ENCODE measurements around the gene SHMT2.
"Not testable (repeated sequence)": the region's sequence is repeated elsewhere in the genome, so short reads cannot be mapped to it uniquely, and the experiment has no call there.

Gene SHMT2

DNA sequence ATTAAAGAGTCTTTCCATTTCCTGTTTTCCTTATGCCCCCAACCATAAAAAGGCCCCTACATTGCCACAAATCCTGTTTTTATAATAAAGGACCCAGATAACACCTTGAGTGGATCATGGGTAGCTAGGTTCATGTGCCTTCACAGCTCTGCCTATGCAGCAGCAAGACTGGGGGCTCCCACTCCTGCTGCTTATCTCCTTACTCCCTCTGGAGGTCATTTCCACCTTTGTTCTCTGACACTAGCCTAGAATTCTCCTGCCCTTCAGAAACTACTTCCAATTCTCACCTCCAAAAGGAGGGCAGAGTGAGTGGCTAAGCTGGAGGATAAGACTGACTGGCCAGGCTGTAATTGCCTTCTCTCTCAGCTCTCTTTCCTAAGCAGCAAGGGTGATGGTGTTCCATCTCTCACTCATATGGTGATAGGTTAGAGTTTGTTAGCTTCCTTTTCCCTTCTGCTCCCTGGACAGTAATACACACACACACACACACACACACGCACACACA lies 41.5 kb downstream of the SHMT2 start:
- no peak for DNase-seq

DNA sequence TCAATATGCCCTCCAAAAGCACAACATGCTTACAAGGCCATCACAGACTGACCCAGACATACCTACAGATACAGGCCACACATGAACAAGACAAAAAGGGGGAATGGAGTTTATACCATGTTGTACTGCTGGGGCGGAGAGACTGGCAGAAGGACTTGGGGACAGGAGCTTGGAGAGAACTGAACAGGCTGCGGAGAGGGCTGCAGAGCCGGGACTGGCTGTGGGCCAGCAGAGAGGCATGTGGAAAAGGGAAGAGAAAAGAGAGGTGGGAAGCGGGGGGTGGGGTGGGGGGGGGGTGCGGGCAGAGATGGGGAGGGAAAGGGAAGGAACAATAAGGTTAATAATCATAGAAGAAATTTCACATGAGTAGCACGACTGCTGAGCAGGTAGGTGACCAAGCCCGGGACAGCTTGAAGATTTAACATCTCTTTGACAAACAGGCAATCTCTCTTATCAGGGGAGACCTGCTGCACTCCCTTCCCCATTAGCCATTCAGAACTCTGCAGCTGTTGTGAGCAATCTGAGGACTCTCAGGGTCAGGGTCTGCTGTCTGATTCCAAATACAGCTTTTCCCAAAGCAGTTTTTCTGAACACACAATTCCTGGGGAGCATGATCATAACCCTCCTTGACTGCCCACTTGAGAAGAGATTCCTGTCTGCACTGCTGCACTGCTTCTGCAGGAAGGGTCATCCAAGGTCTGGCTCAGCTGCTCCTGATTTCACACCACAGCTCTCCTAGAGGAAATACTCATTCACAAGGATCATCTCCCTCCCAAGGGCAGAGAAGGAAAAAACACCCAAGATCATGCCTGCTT lies 43.0 kb downstream of the SHMT2 start:
- peak; percentile 37 for DNase-seq

DNA sequence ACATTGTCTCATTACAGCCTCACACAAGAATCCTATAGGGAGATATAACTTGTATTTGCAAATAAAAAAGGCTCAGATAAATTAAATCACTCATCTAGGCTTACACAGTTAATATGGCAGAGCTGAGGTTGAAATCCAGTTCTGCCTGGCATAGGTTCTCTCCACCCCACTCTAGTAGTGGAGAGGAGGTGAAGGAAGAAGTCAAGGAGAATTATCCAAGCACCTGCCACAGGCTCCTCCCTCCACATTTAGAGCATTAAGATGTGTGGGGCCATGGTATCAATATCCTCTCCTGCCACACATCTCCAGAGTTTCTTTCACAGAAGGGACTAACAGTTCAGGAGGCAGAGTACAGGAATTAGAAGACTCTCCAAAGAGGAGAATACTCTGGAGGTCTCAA lies 44.0 kb downstream of the SHMT2 start:
- DNase-seq: no peak

DNA sequence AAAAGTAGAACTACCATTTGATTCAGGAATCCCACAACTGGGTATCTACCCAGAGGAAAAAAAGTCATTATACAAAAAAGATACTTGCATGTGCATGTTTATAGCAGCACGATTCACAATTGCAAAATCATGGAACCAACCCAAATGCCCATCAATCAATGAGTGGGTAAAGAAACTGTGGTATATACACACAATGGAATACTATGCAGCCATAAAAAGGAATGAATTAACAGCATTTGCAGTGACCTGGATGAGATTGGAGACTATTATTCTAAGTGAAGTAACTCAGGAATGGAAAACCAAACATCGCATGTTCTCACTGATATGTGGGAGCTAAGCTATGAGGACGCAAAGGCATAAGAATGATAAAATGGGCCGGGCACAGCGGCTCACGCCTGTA lies 46.7 kb downstream of the SHMT2 start:
- not testable (repeated sequence) for DNase-seq

DNA sequence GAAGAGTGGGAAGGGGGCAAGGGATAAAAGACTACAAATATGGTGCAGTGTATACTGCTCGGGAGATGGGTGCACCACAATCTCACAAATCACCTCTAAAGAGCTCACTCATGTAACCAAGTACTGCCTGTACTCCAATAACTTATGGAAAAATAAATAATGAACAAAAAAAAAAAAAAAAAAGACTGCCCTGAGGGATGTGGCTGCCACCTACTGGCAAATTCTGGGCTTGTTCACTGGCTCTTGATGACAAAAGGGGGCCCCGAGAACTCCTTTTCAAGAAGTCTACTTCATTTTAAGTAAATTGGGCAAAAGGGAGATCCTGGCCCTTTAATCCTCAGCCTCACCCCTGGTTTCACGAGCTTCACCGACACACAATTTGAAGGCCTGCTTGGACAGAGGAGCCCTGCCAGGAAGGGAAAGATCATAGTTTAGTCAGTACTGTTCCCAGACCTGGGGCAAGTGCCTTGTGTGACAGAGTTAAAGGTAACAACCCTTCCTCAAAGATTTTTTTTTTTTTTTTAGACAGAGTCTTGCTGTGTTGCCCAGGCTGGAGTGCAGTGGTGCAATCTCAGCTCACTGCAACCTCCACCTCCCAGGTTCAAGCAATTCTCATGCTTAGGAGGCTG lies 47.5 kb downstream of the SHMT2 start:
- peak; percentile 21 for DNase-seq

DNA sequence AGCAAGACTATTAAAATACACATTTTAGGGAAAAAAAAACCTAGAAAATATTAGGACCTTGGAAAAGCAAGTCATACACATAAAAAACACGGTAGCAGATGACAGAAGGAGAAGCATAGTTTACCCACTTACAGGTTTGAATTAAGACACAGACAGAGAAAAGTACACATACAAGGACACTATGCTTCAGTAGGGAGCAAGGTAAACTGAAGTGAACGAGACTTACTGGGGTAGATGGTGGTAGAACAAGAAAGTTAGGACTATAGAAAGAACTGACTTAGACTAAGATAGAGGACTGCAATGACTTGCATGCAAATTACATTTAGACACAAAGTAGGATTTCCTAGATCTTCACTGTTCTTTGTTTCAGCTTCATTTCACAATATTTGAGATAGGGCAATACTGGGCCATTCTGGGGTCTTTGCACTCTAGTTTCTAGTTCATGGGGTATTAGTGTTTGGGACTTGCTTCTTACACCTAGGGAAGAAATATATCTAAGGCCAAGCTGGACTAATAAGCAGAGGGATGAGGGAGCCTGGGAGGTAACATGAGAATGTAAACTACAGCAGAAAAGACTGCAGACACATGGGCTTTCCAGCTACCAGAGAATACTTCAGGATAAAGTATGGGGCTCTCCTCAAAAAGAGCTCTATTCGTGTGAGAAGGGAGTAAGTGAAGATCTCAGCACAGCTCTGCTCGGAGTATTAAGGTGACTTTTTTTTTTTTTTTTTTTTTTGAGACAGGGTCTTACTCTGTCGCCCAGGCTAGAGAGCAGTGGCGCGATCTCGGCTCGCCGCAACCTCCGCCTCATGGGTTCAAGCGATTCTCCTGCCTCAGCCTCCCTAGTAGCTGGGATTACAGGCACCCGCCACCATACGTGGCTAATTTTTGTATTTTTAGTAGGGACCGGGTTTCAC lies 49.2 kb downstream of the SHMT2 start:
- no peak for DNase-seq

DNA sequence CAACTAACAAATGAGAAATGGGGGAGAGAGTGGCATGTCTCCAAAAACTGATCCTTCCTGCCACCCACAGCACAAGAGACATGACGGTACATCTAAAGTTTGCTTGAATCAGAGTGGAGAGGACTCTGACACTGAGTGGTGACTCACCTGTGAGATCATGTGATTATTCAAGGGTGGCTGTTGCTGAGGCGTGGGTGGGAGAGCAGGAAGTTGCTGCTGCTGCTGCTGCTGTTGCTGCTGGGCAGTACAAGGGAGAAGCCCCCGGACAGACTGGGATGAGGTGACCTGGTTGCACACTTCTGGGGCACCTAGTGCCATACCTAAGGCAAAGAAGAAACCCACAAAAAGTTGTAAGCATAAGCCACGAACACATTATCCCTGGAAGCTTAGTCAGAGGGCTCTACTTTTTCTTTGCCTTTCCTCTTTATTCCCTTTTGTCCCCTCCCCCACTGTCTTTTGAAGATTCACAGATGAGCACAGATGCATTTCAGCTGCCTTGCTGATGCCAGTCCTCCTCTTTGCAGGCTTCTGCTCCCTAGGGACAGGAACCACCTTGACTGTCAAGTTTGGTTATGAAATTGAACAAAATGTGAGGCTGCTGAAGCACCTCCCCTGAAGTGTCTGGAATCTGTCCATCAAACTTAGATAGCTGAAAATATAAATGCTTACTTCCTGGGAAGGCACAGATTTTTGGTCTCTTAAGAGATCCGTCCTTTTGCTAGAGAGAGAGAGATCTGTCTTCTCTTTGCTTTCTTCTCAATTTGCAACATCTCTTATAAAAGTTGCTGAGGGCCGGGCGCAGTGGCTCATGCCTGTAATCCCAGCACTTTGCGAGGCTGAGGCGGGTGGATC lies 50.9 kb downstream of the SHMT2 start:
- DNase-seq: peak; percentile 96

DNA sequence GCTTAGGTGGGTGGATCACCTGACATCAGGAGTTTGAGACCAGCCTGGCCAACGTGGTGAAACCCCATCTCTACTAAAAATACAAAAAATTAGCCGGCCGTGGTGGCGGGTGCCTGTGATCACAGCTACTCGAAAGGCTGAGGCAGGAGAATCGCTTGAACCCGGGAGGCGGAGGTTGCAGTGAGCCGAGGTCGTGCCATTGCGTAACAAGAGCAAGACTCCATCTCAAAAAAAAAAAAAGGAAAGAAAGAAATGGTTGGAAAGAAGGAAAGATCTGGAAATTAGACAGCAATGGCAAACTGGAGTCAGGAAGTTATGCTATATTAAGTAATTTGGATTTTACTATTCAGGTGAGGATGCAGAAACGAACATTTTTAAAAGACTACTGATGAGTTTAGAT lies 52.6 kb downstream of the SHMT2 start:
- not testable (repeated sequence) for DNase-seq

All from fibroblast of skin of abdomen (primary cell).